MM.1S (cell line): ENCODE results near the gene NT5C3A.

Experiments
- DNase-seq: peaks from one replicate; pipeline ENCODE4 v3.0.0-alpha.2; 2015
- H2AFZ ChIP-seq: fragments of 300-600 bp; sonication (generic); 2 replicates; pipeline ENCODE4 v1.6.0; 2016; ENCODE audit warnings: antibody characterized with exemption, low read length
- H3F3A ChIP-seq: fragments of 300-600 bp; sonication (generic); 2 replicates; pipeline ENCODE4 v1.6.1; 2016; ENCODE audit warnings: mild to moderate bottlenecking, antibody characterized with exemption, low read length, moderate library complexity, mixed read lengths; ENCODE audit not compliant: insufficient read depth
- H3K27ac ChIP-seq: fragments of 300-600 bp; sonication (generic); 2 replicates; pipeline ENCODE4 v1.5.1; 2016; ENCODE audit warnings: mild to moderate bottlenecking, low read length
- H3K27me3 ChIP-seq: fragments of 300-600 bp; sonication (generic); replicated peaks from 2 replicates; pipeline ENCODE4 v1.6.0; 2016; ENCODE audit warnings: low read length; ENCODE audit not compliant: insufficient read depth
- H3K36me3 ChIP-seq: fragments of 300-600 bp; sonication (generic); replicated peaks from 2 replicates; pipeline ENCODE4 v1.6.1; 2016; ENCODE audit warnings: mild to moderate bottlenecking, low read length, mixed read lengths; ENCODE audit not compliant: insufficient read depth
- H3K4me1 ChIP-seq: fragments of 300-600 bp; sonication (generic); 2 replicates; pipeline ENCODE4 v1.6.1; 2016; ENCODE audit warnings: low read length, mixed read lengths
- H3K4me2 ChIP-seq: fragments of 300-600 bp; sonication (generic); 2 replicates; pipeline ENCODE4 v1.6.0; 2016; ENCODE audit warnings: low read depth, low read length
- H3K4me3 ChIP-seq: fragments of 300-600 bp; sonication (generic); 2 replicates; pipeline ENCODE4 v1.5.1; 2016; ENCODE audit warnings: low read length, mixed read lengths
- H3K79me2 ChIP-seq: fragments of 300-600 bp; sonication (generic); 2 replicates; pipeline ENCODE4 v1.6.1; 2016; ENCODE audit warnings: mixed run types, low read length, mixed read lengths
- H3K9ac ChIP-seq: fragments of 300-600 bp; sonication (generic); 2 replicates; pipeline ENCODE4 v1.6.1; 2016; ENCODE audit warnings: low read length, mixed read lengths
- H3K9me2 ChIP-seq: fragments of 300-600 bp; sonication (generic); replicated peaks from 2 replicates; pipeline ENCODE4 v1.6.1; 2016; ENCODE audit warnings: mild to moderate bottlenecking, low read length, mixed read lengths; ENCODE audit not compliant: insufficient read depth
- H3K9me3 ChIP-seq: fragments of 300-600 bp; sonication (generic); replicated peaks from 2 replicates; pipeline ENCODE4 v1.6.1; 2016; ENCODE audit warnings: mild to moderate bottlenecking, low read length, mixed read lengths; ENCODE audit not compliant: insufficient read depth
- H4K20me1 ChIP-seq: fragments of 300-600 bp; sonication (generic); 2 replicates; pipeline ENCODE4 v1.6.1; 2016; ENCODE audit warnings: mild to moderate bottlenecking, low read length, moderate library complexity, mixed read lengths; ENCODE audit not compliant: insufficient read depth
- CTCF ChIP-seq: fragments of 300-600 bp; sonication (generic); IDR thresholded peaks from 2 replicates; pipeline ENCODE4 v1.5.1; 2016; ENCODE audit warnings: antibody characterized with exemption, low read length, mixed read lengths
- EZH2 ChIP-seq: fragments of 300-600 bp; sonication (generic); optimal IDR thresholded peaks from 2 replicates; pipeline ENCODE3; 2017; ENCODE audit warnings: low read depth, mild to moderate bottlenecking, antibody characterized with exemption, low read length, mixed read lengths
- EZH2phosphoT487 ChIP-seq: fragments of 300-600 bp; sonication (generic); IDR thresholded peaks from 2 replicates; pipeline ENCODE4 v1.6.1; 2018; ENCODE audit warnings: antibody characterized with exemption, low read length

Gene NT5C3A

GRCh38 chr7:33093266-33093665 lies 30.7 kb upstream of the NT5C3A start:
- H3K9ac ChIP-seq, result no peak overlapping the region
- no peak for TF ChIP-seq CTCF
- H3K4me1 ChIP-seq, result no peaks in the 10 kb centered on the region
- H3K27me3 ChIP-seq, result no peaks in the 10 kb centered on the region
- no peak overlapping the region for H2AFZ ChIP-seq
- H3K4me2 ChIP-seq, result no peak overlapping the region
- H3F3A ChIP-seq, result no peaks in the 10 kb centered on the region
- H3K9me3 ChIP-seq, result no peaks in the 10 kb centered on the region
- no peak for DNase-seq
- H3K79me2 ChIP-seq, result no peaks in the 10 kb centered on the region
- no peaks in the 10 kb centered on the region for H3K9me2 ChIP-seq
- no peak overlapping the region for H3K27ac ChIP-seq
- H4K20me1 ChIP-seq, result no peaks in the 10 kb centered on the region
- no peak overlapping the region for H3K4me3 ChIP-seq
- peaks cover 4% of the 10 kb centered on the region; the same call in 1 of the 2 replicates for H3K36me3 ChIP-seq

- H3F3A ChIP-seq, result no peaks in the 10 kb centered on the region
- H3K9me2 ChIP-seq, result no peaks in the 10 kb centered on the region
- H3K9ac ChIP-seq, result no peak overlapping the region
- peaks cover 4% of the 10 kb centered on the region; the same call in 1 of the 2 replicates for H3K36me3 ChIP-seq
- DNase-seq, result no peak
- H3K27ac ChIP-seq, result no peak overlapping the region
- no peak overlapping the region for H3K4me2 ChIP-seq
- no peaks in the 10 kb centered on the region for H3K27me3 ChIP-seq
- no peaks in the 10 kb centered on the region for H3K4me1 ChIP-seq
- no peaks in the 10 kb centered on the region for H3K9me3 ChIP-seq
- H3K4me3 ChIP-seq, result no peak overlapping the region
- H3K79me2 ChIP-seq, result no peaks in the 10 kb centered on the region
- H4K20me1 ChIP-seq, result no peaks in the 10 kb centered on the region
- no peak for TF ChIP-seq EZH2
- TF ChIP-seq EZH2phosphoT487, result no peak
- no peak for TF ChIP-seq CTCF
- no peak overlapping the region for H2AFZ ChIP-seq
Measured at GRCh38 chr7:33091641-33092191, 29.1 kb upstream of the NT5C3A start.

- peaks cover 4% of the 10 kb centered on the region; the same call in 1 of the 2 replicates for H3K36me3 ChIP-seq
- DNase-seq, result no peak
- H3K4me1 ChIP-seq, result no peaks in the 10 kb centered on the region
- no peak overlapping the region for H2AFZ ChIP-seq
- no peaks in the 10 kb centered on the region for H4K20me1 ChIP-seq
- H3K4me2 ChIP-seq, result no peak overlapping the region
- no peak overlapping the region for H3K27ac ChIP-seq
- H3K9ac ChIP-seq, result no peak overlapping the region
- H3K4me3 ChIP-seq, result no peak overlapping the region
- no peaks in the 10 kb centered on the region for H3F3A ChIP-seq
- no peaks in the 10 kb centered on the region for H3K27me3 ChIP-seq
- H3K79me2 ChIP-seq, result no peaks in the 10 kb centered on the region
- no peaks in the 10 kb centered on the region for H3K9me2 ChIP-seq
- no peaks in the 10 kb centered on the region for H3K9me3 ChIP-seq
- TF ChIP-seq CTCF (no peak), EZH2 (no peak), EZH2phosphoT487 (no peak)
Measured at GRCh38 chr7:33091111-33091531, 28.5 kb upstream of the NT5C3A start.
